Fibroblast of lung (primary cell): ENCODE results near the gene FKBP11. TPM values are rescaled to one million over a fixed set of nuclear protein-coding genes. Genes with fewer than 3 reads are reported as not detected.

Experiments used
- DNase-seq, 2 donors: peaks; one replicate each; pipeline versions ENCODE4 v3.0.0 to v3.0.0-alpha.2; 2010; ENCODE audit warnings: low read depth in 2 of 2
- H2AFZ ChIP-seq: 2 replicates; pipeline ENCODE4 v1.5.1; 2012; ENCODE audit warnings: low read length, control low read depth, inconsistent platforms
- H3K27ac ChIP-seq: 2 replicates; pipeline ENCODE4 v1.5.1; 2011; ENCODE audit warnings: low read length, control low read depth; ENCODE audit not compliant: insufficient read depth
- H3K27me3 ChIP-seq: 2 replicates; pipeline ENCODE4 v1.5.1; 2011; ENCODE audit warnings: mild to moderate bottlenecking, low read length; ENCODE audit not compliant: control insufficient read depth, insufficient read depth
- H3K36me3 ChIP-seq: 2 replicates; pipeline ENCODE4 v1.5.1; 2011; ENCODE audit warnings: low read length; ENCODE audit not compliant: control insufficient read depth, insufficient read depth
- H3K4me1 ChIP-seq: 2 replicates; pipeline ENCODE4 v1.5.1; 2011; ENCODE audit warnings: low read length; ENCODE audit not compliant: control insufficient read depth, insufficient read depth; ENCODE audit errors: extremely low read depth
- H3K4me2 ChIP-seq: 2 replicates; pipeline ENCODE4 v1.5.1; 2011; ENCODE audit warnings: low read length, control low read depth; ENCODE audit not compliant: insufficient read depth; ENCODE audit errors: extremely low read depth
- H3K4me3 ChIP-seq, 4 experiments: fragments of 200-600 bp in 1 of 4; sonication (generic) in 1 of 4; replicated peaks in 1 of 4; 2 replicates each; pipeline ENCODE4 v1.5.1; 2011 to 2016; ENCODE audit warnings: low read length in 4 of 4, low read depth in 3 of 4, mild to moderate bottlenecking in 3 of 4, control low read depth in 2 of 4, inconsistent platforms in 1 of 4, mixed read lengths in 1 of 4; ENCODE audit not compliant: insufficient read depth in 1 of 4; ENCODE audit errors: control extremely low read depth in 1 of 4
- H3K79me2 ChIP-seq: 2 replicates; pipeline ENCODE4 v1.5.1; 2012; ENCODE audit warnings: mild to moderate bottlenecking, low read length, inconsistent platforms; ENCODE audit not compliant: control insufficient read depth, insufficient read depth
- H3K9ac ChIP-seq: 2 replicates; pipeline ENCODE4 v1.5.1; 2011; ENCODE audit warnings: mild to moderate bottlenecking, low read length, control low read depth; ENCODE audit not compliant: insufficient read depth
- H3K9me3 ChIP-seq: 2 replicates; pipeline ENCODE4 v1.5.1; 2012; ENCODE audit warnings: low read depth, low read length; ENCODE audit not compliant: control insufficient read depth, insufficient read depth
- H4K20me1 ChIP-seq: 2 replicates; pipeline ENCODE4 v1.5.1; 2011; ENCODE audit warnings: low read length; ENCODE audit not compliant: control insufficient read depth, insufficient read depth; ENCODE audit errors: extremely low read depth
- CTCF ChIP-seq, 2 donors: IDR thresholded peaks in 1 of 2; conservative IDR thresholded peaks in 1 of 2; 1 replicate in 1 of 2; 2 replicates in 1 of 2; pipeline ENCODE4 v1.5.1; 2011 to 2012; ENCODE audit warnings: low read length in 2 of 2, control low read depth in 1 of 2, inconsistent platforms in 1 of 2, low read depth in 1 of 2, mild to moderate bottlenecking in 1 of 2
- EZH2 ChIP-seq: IDR thresholded peaks from 2 replicates; pipeline ENCODE4 v1.5.1; 2012; ENCODE audit warnings: low read length, control low read depth, mild to moderate bottlenecking; ENCODE audit errors: missing control alignments
- polyA plus RNA-seq, 2 donors: library from polyadenylated mRNA; depleted of rRNA in 1 of 2; stranded (reverse) in 1 of 2; unstranded in 1 of 2; fragments of >200 nt; gene quantifications; 2 replicates each; pipeline ENCODE4 v1.2.1, GENCODE V29; 2011 to 2012; ENCODE audit warnings: missing spikeins in 1 of 2
- total RNA-seq: library from RNA; depleted of rRNA; stranded (reverse); fragments of >200 nt; gene quantifications from 2 replicates; pipeline ENCODE4 v1.2.1, GENCODE V29; 2014

FKBP11 gene
- total and polyA plus RNA-seq, 2 donors (not counting 1 experiment from before 2014, with no cell fraction given), result 12.6 to 48.8 TPM

DNA sequence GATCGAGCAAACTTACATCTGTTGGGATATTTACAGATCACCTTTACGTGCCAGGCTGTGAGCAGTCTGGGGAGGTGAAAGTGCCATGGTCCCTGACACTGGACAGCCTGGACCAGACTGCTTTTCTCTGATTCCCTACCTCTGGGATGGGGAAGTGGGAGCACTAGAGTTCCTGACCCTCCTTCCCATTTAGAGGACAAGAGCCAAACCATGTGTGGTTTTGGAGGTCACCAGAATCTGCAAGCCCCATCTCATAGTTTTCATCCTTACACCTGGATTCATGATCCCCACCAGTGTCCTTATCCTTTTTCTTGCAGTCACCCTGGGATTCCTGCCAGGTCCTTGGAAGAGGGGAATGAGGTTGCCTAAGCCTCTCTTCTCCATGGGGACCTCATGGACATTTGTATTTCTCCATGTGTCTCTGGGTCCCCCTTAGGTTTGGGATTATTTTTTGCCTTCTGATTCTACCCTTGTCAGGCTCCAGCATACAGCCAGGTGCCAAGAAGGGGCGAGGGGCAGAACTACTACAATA lies 47.7 kb upstream of the FKBP11 start:
- peaks cover 2% of the 10 kb centered on the region for H3K4me1 ChIP-seq
- no peaks in the 10 kb centered on the region for H3K9me3 ChIP-seq
- no peak overlapping the region for H3K4me2 ChIP-seq
- H3K4me3 ChIP-seq, result no peak overlapping the region
- TF ChIP-seq CTCF (conservative IDR thresholded peaks at IDR 0.05 in 1 of 2, IDR thresholded peaks at IDR 0.05 in 1 of 2; ENCODE audit: low read depth in 1 of 2, low read length in 2 of 2) (no peak), EZH2 (peak; percentile 25)
- no peaks in the 10 kb centered on the region for H3K36me3 ChIP-seq
- no peak overlapping the region for H3K27ac ChIP-seq
- H3K79me2 ChIP-seq, result no peaks in the 10 kb centered on the region
- peak in 1 of 2 donors; percentile 30 for DNase-seq
- H4K20me1 ChIP-seq, result no peaks in the 10 kb centered on the region
- H2AFZ ChIP-seq, result no peak overlapping the region
- H3K27me3 ChIP-seq, result peaks cover 68% of the 10 kb centered on the region
- no peak overlapping the region for H3K9ac ChIP-seq

DNA sequence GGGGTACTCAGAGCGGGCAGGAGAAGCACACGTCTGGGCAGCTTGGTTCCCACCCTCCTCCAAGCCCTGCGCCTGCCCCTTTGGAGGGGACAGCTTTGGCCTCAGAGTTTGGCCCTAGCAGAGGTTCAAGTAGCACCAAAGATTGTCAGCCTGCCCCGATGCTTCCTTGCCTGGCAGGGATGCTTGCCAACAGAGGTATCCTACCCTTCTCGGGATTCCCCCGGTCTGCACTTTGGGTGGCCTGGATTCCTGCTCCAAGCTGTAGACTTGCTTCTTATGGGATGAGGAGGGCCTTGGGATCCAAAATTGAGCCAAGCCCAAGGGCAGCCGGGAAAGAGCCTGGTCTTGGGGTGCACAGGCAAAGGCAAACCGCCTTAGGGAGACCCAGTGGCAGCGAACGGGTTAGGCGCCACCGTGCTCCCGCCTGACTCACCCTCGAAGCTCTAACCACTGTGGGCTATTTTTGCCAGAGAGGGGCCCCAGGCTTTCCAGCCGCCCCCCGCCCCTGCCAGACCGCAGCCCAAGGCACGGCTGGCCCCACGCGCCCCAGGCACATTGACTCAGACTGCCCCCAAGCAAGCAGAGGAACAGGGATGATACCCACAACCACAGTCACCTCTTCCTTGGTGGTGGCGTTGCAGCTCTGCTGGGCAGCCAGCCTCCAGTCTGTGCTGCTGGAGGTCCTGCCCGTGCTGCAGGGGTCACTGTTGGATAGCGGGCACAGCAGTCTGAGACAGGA lies 47.1 kb upstream of the FKBP11 start:
- Histone ChIP-seq H3K27me3 (peaks cover 66% of the 10 kb centered on the region), H3K9me3 (no peaks in the 10 kb centered on the region), H4K20me1 (no peaks in the 10 kb centered on the region), H3K27ac (no peak overlapping the region), H3K4me3 (no peak overlapping the region), H3K9ac (no peak overlapping the region), H3K79me2 (no peaks in the 10 kb centered on the region), H3K4me1 (peaks cover 1% of the 10 kb centered on the region), H3K36me3 (no peaks in the 10 kb centered on the region), H3K4me2 (no peak overlapping the region), H2AFZ (no peak overlapping the region)
- TF ChIP-seq CTCF (conservative IDR thresholded peaks at IDR 0.05 in 1 of 2, IDR thresholded peaks at IDR 0.05 in 1 of 2; ENCODE audit: low read depth in 1 of 2, low read length in 2 of 2) (peak in 1 of 2 donors; percentile 23), EZH2 (peak; percentile 6)
- DNase-seq, result peak; percentile 40 to 56

- Histone ChIP-seq H2AFZ (no peak overlapping the region), H3K4me1 (no peaks in the 10 kb centered on the region), H3K79me2 (no peaks in the 10 kb centered on the region), H3K4me3 (peak overlapping the region in 1 of 4 experiments; percentile 28), H3K36me3 (no peaks in the 10 kb centered on the region), H4K20me1 (no peaks in the 10 kb centered on the region), H3K27me3 (peaks cover 67% of the 10 kb centered on the region), H3K9ac (no peak overlapping the region), H3K4me2 (no peak overlapping the region), H3K27ac (no peak overlapping the region), H3K9me3 (no peaks in the 10 kb centered on the region)
- TF ChIP-seq EZH2, result peak; percentile 74
- no peak for TF ChIP-seq CTCF (conservative IDR thresholded peaks at IDR 0.05 in 1 of 2, IDR thresholded peaks at IDR 0.05 in 1 of 2; ENCODE audit: low read depth in 1 of 2, low read length in 2 of 2)
- no peak for DNase-seq
These were observed 45.5 kb upstream of the FKBP11 start for GRCh38 chr12:48970702-48971334.
